Measurements from ENCODE around the gene GCK. TPM values are rescaled to one million over a fixed set of nuclear protein-coding genes. Genes with fewer than 3 reads are reported as not detected.

GCK gene
- total and polyA plus RNA-seq, 7 donors = 0.27 to 1.8 (median 0.60) TPM; not detected in 2

DNA sequence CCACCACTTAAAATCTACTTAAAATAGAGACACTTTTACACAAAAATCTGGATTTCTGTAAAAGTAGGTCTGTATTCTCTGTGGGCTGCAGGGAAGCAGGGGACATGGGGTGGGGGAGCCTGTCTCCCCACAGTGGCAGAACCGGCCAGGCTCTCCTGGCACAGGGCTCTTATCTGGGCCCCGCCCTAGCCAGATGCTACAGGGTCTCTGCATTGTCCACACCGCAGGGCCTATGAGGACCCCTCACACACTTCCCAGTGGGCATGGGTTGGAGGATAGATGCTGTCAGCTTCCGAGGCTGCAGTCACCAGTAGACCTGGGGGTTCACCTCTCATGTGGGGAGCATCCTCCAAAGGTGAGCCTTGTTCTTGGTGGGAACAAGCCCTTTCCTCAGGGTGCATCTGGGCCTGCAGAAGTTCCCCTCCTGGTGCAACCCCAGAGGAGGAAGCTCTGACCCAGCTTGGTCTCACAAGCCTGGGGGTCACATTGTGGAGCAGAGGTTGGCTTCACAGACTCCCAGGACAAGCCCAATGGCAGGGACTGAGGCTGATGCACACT is 32.7 kb downstream of the GCK start:
- H3K36me3 ChIP-seq = no peaks in the 10 kb centered on the region
- H3K4me3 ChIP-seq = no peak overlapping the region
- H3K9me3 ChIP-seq = no peaks in the 10 kb centered on the region
- intact Hi-C loops (cut with DNase I) = no loop called here
- 79 to 84% methylated on average over 4 of the region's 4 CpGs for WGBS, 2 donors
- no peak for DNase-seq
- no peak overlapping the region for H3K27ac ChIP-seq
- H3K27me3 ChIP-seq = no peaks in the 10 kb centered on the region
- TF ChIP-seq POLR2AphosphoS5 (IDR thresholded peaks at IDR 0.05) (no peak), POLR2A (IDR thresholded peaks at IDR 0.05) (no peak), EP300 (IDR thresholded peaks at IDR 0.05) (no peak)
- TF ChIP-seq, protein P1, sequence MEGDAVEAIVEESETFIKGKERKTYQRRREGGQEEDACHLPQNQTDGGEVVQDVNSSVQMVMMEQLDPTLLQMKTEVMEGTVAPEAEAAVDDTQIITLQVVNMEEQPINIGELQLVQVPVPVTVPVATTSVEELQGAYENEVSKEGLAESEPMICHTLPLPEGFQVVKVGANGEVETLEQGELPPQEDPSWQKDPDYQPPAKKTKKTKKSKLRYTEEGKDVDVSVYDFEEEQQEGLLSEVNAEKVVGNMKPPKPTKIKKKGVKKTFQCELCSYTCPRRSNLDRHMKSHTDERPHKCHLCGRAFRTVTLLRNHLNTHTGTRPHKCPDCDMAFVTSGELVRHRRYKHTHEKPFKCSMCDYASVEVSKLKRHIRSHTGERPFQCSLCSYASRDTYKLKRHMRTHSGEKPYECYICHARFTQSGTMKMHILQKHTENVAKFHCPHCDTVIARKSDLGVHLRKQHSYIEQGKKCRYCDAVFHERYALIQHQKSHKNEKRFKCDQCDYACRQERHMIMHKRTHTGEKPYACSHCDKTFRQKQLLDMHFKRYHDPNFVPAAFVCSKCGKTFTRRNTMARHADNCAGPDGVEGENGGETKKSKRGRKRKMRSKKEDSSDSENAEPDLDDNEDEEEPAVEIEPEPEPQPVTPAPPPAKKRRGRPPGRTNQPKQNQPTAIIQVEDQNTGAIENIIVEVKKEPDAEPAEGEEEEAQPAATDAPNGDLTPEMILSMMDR (IDR thresholded peaks at IDR 0.05) = no peak
- H3K4me1 ChIP-seq = no peaks in the 10 kb centered on the region

DNA sequence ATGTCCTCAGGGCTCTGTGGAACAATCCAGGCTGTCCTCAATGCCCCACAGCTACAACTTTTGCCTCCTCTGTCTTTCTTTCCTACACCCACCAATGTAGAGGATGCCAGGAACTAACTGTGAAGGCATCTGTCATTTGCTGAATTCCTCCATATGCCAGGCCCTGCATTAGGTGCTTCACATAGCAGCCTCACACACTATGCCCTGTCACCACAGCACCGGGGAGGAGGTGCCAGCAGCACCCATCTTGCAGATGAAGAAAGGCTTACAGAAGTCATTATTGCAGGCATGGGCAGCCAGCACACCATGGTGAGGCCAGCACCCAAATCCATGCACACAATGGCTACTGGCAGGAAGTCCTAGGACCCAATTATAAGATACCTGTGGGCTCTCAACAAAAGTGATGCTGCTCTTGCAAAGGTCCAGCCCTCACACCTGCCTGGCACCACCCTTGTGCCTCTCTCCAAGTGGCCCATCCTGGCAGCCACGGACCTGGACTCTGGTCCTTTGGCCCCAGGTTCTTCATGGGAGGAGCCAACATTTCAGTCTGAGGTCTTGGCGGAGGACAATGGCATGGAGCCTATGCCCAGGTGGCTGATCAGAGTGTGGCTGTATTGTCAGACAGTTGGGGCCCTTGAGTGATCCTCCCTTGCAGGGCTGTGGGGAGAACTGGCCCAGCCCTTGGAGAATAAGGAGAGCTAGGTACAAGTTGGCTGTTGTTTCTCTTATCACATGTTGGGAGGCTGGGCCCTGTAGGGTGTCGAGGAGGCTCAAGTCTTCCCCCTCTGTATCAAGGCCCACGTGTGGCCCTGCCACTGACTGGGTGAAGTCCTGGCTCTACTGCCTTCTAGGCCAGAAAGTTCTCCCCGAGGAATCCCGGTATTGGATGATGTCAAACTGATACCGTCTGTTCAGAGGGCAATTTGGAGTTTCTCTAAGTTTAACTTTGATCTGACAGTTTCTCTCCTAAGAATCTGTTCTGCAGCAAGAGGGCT is 33.8 kb downstream of the GCK start:
- peak; percentile 39 for DNase-seq
- intact Hi-C loops (cut with DNase I) = no loop called here
- Histone ChIP-seq H3K9me3 (no peaks in the 10 kb centered on the region), H3K4me1 (no peaks in the 10 kb centered on the region), H3K36me3 (no peaks in the 10 kb centered on the region), H3K4me3 (no peak overlapping the region), H3K27ac (no peak overlapping the region), H3K27me3 (no peaks in the 10 kb centered on the region)
- 69 to 86% methylated on average over 8 of the region's 8 CpGs for WGBS, 2 donors
- TF ChIP-seq, protein P1 (IDR thresholded peaks at IDR 0.05) = no peak
- TF ChIP-seq EP300 (IDR thresholded peaks at IDR 0.05) (no peak), POLR2AphosphoS5 (IDR thresholded peaks at IDR 0.05) (no peak), POLR2A (IDR thresholded peaks at IDR 0.05) (no peak)

GRCh38 chr7:44154703-44155102 is 34.5 kb downstream of the GCK start:
- DNase-seq = peak; percentile 18
- Histone ChIP-seq H3K9me3 (no peaks in the 10 kb centered on the region), H3K27me3 (no peaks in the 10 kb centered on the region), H3K4me1 (no peaks in the 10 kb centered on the region), H3K36me3 (no peaks in the 10 kb centered on the region), H3K27ac (no peak overlapping the region), H3K4me3 (no peak overlapping the region)
- 66 to 82% methylated on average over 3 of the region's 3 CpGs for WGBS, 2 donors
- no peak for TF ChIP-seq EP300 (IDR thresholded peaks at IDR 0.05)
- no peak for TF ChIP-seq POLR2A (IDR thresholded peaks at IDR 0.05)
- TF ChIP-seq, protein P1 (IDR thresholded peaks at IDR 0.05) = no peak
- TF ChIP-seq POLR2AphosphoS5 (IDR thresholded peaks at IDR 0.05) = no peak
- intact Hi-C loops (cut with DNase I) = no loop called here

DNA sequence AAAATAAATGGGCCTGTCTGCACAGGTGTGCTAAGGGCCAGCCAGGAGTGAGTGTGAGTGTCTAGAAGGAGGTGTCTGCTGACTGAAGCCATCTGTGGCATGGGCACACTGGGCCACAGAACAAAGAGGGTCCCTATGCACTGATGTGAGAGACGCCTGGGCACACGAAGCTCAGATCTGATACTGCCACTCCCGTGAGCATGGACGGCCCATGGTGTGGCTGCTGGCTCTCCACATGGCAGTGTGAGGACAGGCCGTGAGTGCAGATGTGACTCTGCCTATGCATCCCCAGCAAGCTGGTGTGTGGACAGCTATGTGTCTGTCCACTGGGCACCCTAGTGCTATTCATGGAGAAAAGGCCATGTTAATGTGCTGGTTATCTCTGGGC is 35.3 kb downstream of the GCK start:
- intact Hi-C loops (cut with DNase I) = no loop called here
- no peak overlapping the region for H3K27ac ChIP-seq
- WGBS, 2 donors = 91 to 92% methylated on average over 5 of the region's 5 CpGs
- H3K4me3 ChIP-seq = no peak overlapping the region
- H3K27me3 ChIP-seq = no peaks in the 10 kb centered on the region
- H3K36me3 ChIP-seq = no peaks in the 10 kb centered on the region
- H3K4me1 ChIP-seq = no peaks in the 10 kb centered on the region
- H3K9me3 ChIP-seq = no peaks in the 10 kb centered on the region
- DNase-seq = peak; percentile 17
- TF ChIP-seq POLR2AphosphoS5 (IDR thresholded peaks at IDR 0.05) = no peak
- TF ChIP-seq, protein P1 (IDR thresholded peaks at IDR 0.05) = no peak
- no peak for TF ChIP-seq EP300 (IDR thresholded peaks at IDR 0.05)
- TF ChIP-seq POLR2A (IDR thresholded peaks at IDR 0.05) = no peak

All from sigmoid colon (tissue), 7 donors.